Panc1 (cell line): ENCODE measurements around the gene SLC22A6. TPM values are rescaled to one million over a fixed set of nuclear protein-coding genes. Genes with fewer than 3 reads are reported as not detected.

Experiments used
- ATAC-seq: fragments of 200-7000 bp; cut with Tn5 transposase; 2 replicates; pipeline ENCODE4 v1.9.1; 2020; ENCODE audit warnings: mild to moderate bottlenecking, moderate library complexity
- BruUV-seq: library from RNA; stranded (reverse); fragments of 400-500 nt; replicated peaks from 2 replicates; lab custom pipeline; 2021; lab: Mats Ljungman, UMichigan
- CTCF ChIA-PET: fragments of 300-600 bp; sonication (Branson Sonifier 250); formaldehyde crosslinking; loops from one replicate; lab custom pipeline; 2022; ENCODE audit warnings: antibody characterized with exemption; lab: Charles Lee
- POLR2A ChIA-PET: fragments of 300-600 bp; sonication (Branson Sonifier 250); formaldehyde crosslinking; loops from one replicate; lab custom pipeline; 2022; ENCODE audit warnings: antibody characterized with exemption; lab: Charles Lee
- DNase-seq: peaks from one replicate; pipeline ENCODE4 v3.0.0-alpha.2; 2010; ENCODE audit warnings: low read depth, low spot score
- H3K27ac ChIP-seq: 2 replicates; pipeline ENCODE4 v1.5.1; 2011; ENCODE audit warnings: mild to moderate bottlenecking, low read length, inconsistent platforms
- H3K27me3 ChIP-seq: fragments of 200-500 bp; sonication (Bioruptor generic); 2 replicates; pipeline ENCODE4 v1.6.0; 2014; ENCODE audit warnings: low read length, inconsistent platforms; ENCODE audit not compliant: control insufficient read depth, insufficient read depth
- H3K36me3 ChIP-seq: fragments of 200-500 bp; sonication (Bioruptor generic); 2 replicates; pipeline ENCODE4 v1.5.1; 2014; ENCODE audit warnings: inconsistent platforms, mild to moderate bottlenecking, low read length, moderate library complexity; ENCODE audit not compliant: control insufficient read depth, insufficient read depth
- H3K4me1 ChIP-seq: 2 replicates; pipeline ENCODE4 v1.5.1; 2011; ENCODE audit warnings: inconsistent platforms, mild to moderate bottlenecking, low read length, moderate library complexity; ENCODE audit not compliant: control insufficient read depth, insufficient read depth
- H3K4me3 ChIP-seq, 2 experiments: 2 replicates each; pipeline ENCODE4 v1.5.1; 2011 to 2012; ENCODE audit warnings: low read depth in 2 of 2, low read length in 2 of 2, mild to moderate bottlenecking in 2 of 2, inconsistent platforms in 1 of 2, moderate library complexity in 1 of 2
- H3K9me3 ChIP-seq: fragments of 200-500 bp; sonication (Bioruptor generic); 2 replicates; pipeline ENCODE4 v1.5.1; 2014; ENCODE audit warnings: low read depth, mild to moderate bottlenecking, inconsistent platforms, low read length, moderate library complexity; ENCODE audit not compliant: control insufficient read depth, insufficient read depth
- POLR2AphosphoS5 ChIP-seq: IDR thresholded peaks from 2 replicates; pipeline ENCODE4 v1.6.1; 2012; ENCODE audit warnings: mild to moderate bottlenecking, low read depth, low read length, moderate library complexity
- REST ChIP-seq, 2 experiments: IDR thresholded peaks; 2 replicates each; pipeline ENCODE4 v1.6.1; 2011 to 2012; ENCODE audit warnings: low read depth in 2 of 2, control low read depth in 1 of 2, low read length in 1 of 2, mild to moderate bottlenecking in 1 of 2, moderate library complexity in 1 of 2; ENCODE audit not compliant: insufficient read depth in 1 of 2
- SIN3A ChIP-seq: IDR thresholded peaks from 2 replicates; pipeline ENCODE4 v1.6.1; 2012; ENCODE audit warnings: low read depth, mild to moderate bottlenecking, low read length, moderate library complexity, borderline replicate concordance; ENCODE audit not compliant: insufficient read depth
- TCF7L2 ChIP-seq: IDR thresholded peaks from 2 replicates; pipeline ENCODE4 v1.6.1; 2011; ENCODE audit warnings: mild to moderate bottlenecking, low read depth, low read length, inconsistent platforms
- in situ Hi-C: cut with HindIII; loops from 2 replicates; pipeline ENCODE4 v1.10.0; 2016; ENCODE audit warnings: low sequenced_read_pairs, low pct_unique_long_range_greater_than_20kb
- intact Hi-C: fragments of 100-400 bp; cut with micrococcal nuclease; formaldehyde crosslinking; loops from one replicate; pipeline ENCODE4 v1.10.0; 2022; ENCODE audit not compliant: unreplicated experiment
- total RNA-seq: library from RNA; stranded (reverse); gene quantifications from one replicate; pipeline ENCODE4 v1.2.1, GENCODE V29; 2021; ENCODE audit not compliant: unreplicated experiment
- TF ChIP-seq, protein P1 (sequence below): fragments of 450-650 bp; IDR thresholded peaks from 2 replicates; pipeline ENCODE4 v1.5.1; 2017; ENCODE audit warnings: mild to moderate bottlenecking

Gene SLC22A6
- total RNA-seq, 1 experiment from 2014 or later = not detected

DNA sequence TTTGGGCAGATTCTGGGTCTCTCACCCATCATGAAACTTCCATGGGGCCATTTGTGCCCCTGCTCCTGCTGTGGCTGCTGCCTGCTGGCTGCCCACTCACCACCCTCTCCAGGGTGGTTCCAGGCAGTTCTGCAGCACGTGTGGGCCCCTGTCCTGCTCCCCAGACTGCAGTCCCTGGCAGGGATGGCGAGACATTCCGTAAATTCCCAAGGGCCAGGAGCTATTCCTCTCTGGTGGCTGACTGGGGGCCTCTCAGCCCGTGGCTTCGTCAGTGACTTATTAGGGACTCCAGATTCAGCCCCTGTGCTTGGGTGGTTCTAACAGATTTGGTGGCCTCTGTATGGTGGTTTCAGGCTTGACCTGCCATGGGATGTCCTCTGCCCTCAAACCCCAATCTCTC lies 34.7 kb upstream of the SLC22A6 start:
- ChIA-PET CTCF (interaction anchor here (1.2 kb wide), 1 partner anchor 109 kb away, joined by 3 read pairs; no protein-coding TSS in a partner anchor), POLR2A (no interaction called here)
- BruUV-seq = no TSS peak
- Histone ChIP-seq H3K9me3 (no peaks in the 10 kb centered on the region), H3K4me3 (no peak overlapping the region), H3K27me3 (no peaks in the 10 kb centered on the region; the same call in 1 of the 2 replicates), H3K36me3 (no peaks in the 10 kb centered on the region), H3K27ac (no peak overlapping the region), H3K4me1 (peaks cover 10% of the 10 kb centered on the region)
- no peak for DNase-seq
- TF ChIP-seq TCF7L2 = no peak
- no peak for TF ChIP-seq POLR2AphosphoS5
- no peak for TF ChIP-seq SIN3A
- TF ChIP-seq, protein P1, sequence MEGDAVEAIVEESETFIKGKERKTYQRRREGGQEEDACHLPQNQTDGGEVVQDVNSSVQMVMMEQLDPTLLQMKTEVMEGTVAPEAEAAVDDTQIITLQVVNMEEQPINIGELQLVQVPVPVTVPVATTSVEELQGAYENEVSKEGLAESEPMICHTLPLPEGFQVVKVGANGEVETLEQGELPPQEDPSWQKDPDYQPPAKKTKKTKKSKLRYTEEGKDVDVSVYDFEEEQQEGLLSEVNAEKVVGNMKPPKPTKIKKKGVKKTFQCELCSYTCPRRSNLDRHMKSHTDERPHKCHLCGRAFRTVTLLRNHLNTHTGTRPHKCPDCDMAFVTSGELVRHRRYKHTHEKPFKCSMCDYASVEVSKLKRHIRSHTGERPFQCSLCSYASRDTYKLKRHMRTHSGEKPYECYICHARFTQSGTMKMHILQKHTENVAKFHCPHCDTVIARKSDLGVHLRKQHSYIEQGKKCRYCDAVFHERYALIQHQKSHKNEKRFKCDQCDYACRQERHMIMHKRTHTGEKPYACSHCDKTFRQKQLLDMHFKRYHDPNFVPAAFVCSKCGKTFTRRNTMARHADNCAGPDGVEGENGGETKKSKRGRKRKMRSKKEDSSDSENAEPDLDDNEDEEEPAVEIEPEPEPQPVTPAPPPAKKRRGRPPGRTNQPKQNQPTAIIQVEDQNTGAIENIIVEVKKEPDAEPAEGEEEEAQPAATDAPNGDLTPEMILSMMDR = no peak
- TF ChIP-seq REST (IDR thresholded peaks at IDR 0.05; ENCODE audit: insufficient read depth in 1 of 2, low read depth in 2 of 2, low read length in 1 of 2) = no peak
- ATAC-seq = no peak
- intact Hi-C loops (no loop called here), in situ Hi-C loops (no loop called here)

DNA sequence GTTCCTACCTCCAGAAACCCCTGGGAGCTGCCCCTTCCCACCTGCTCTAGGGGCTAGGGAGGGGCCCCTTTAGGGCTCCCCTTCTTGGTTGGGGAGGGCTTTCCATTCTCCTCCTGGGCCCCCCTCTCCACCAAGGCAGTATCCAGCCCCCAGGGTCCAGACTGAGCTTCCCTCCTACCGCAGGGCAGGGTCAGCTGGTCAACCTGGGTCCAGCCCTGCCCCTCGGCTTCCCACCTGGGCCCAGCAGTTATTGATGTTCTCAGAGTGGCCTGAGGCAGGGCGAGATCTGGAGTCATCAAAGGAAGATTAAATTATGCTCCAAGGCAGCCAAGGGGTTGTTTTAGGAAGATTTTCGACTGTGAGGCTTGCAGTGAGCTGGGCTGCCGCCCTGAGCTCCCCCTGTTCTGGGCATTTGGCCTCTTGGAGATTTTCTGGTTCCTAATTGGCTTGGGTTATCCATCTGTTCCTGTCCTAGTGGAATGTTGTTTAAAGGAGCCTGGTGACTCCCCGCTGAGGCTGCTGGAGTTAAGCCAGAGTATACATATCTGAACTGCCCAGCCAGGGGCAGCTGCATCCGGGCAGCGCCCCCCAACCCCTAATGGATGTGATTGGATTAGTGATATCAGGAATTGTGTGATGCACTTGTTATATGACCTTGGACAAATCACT lies 32.7 kb upstream of the SLC22A6 start:
- TF ChIP-seq TCF7L2 (no peak), REST (IDR thresholded peaks at IDR 0.05; ENCODE audit: insufficient read depth in 1 of 2, low read depth in 2 of 2, low read length in 1 of 2) (no peak), POLR2AphosphoS5 (no peak), SIN3A (no peak)
- TF ChIP-seq, protein P1 = no peak
- DNase-seq (no peak), ATAC-seq (no peak)
- in situ Hi-C loops = no loop called here
- Histone ChIP-seq H3K4me3 (no peak overlapping the region), H3K9me3 (no peaks in the 10 kb centered on the region), H3K27ac (no peak overlapping the region), H3K36me3 (no peaks in the 10 kb centered on the region), H3K4me1 (peaks cover 10% of the 10 kb centered on the region), H3K27me3 (no peaks in the 10 kb centered on the region; the same call in 1 of the 2 replicates)
- intact Hi-C loops = no loop called here
- ChIA-PET CTCF (interaction anchor here (0.6 kb wide), 1 partner anchor 8 kb away, joined by 3 read pairs; no protein-coding TSS in a partner anchor), POLR2A (interaction anchor here (0.6 to 0.8 kb wide), 2 partner anchors 108 to 186 kb away, joined by 3 to 10 read pairs; no protein-coding TSS in a partner anchor)
- no TSS peak for BruUV-seq
